ENCODE measurements around the gene NME2. TPM values are rescaled to one million over a fixed set of nuclear protein-coding genes. Genes with fewer than 3 reads are reported as not detected.

NME2 gene
- total and polyA plus RNA-seq, 4 donors = 170 to 310 (median 192) TPM

DNA sequence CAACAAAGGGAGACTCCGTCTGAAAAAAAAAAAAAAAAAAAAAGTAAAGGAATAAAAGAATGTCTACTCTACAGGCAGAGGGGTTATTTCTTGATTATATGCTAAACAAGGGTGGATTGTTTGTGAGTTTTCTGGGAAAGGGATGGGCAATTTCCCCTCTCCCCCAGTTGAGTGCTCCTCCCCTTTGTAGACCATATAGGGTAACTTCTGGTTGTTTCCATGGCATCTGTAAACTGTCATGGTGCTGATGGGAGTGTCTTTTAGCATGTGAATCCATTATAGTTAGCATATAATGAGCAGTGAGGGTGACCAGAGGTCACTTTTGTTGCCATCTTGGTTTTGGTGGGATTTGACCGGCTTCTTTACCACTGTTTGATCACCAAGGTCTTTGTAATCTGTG, 17.0 kb upstream of the NME2 start:
- TF ChIP-seq FOXA2 (IDR thresholded peaks at IDR 0.05) = no peak
- TF ChIP-seq NR2F2 (IDR thresholded peaks at IDR 0.05) = no peak
- TF ChIP-seq, protein P1, sequence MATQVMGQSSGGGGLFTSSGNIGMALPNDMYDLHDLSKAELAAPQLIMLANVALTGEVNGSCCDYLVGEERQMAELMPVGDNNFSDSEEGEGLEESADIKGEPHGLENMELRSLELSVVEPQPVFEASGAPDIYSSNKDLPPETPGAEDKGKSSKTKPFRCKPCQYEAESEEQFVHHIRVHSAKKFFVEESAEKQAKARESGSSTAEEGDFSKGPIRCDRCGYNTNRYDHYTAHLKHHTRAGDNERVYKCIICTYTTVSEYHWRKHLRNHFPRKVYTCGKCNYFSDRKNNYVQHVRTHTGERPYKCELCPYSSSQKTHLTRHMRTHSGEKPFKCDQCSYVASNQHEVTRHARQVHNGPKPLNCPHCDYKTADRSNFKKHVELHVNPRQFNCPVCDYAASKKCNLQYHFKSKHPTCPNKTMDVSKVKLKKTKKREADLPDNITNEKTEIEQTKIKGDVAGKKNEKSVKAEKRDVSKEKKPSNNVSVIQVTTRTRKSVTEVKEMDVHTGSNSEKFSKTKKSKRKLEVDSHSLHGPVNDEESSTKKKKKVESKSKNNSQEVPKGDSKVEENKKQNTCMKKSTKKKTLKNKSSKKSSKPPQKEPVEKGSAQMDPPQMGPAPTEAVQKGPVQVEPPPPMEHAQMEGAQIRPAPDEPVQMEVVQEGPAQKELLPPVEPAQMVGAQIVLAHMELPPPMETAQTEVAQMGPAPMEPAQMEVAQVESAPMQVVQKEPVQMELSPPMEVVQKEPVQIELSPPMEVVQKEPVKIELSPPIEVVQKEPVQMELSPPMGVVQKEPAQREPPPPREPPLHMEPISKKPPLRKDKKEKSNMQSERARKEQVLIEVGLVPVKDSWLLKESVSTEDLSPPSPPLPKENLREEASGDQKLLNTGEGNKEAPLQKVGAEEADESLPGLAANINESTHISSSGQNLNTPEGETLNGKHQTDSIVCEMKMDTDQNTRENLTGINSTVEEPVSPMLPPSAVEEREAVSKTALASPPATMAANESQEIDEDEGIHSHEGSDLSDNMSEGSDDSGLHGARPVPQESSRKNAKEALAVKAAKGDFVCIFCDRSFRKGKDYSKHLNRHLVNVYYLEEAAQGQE (IDR thresholded peaks at IDR 0.05) = no peak
- Histone ChIP-seq H3K9ac (ENCODE audit: low read depth in 1 of 2, low read length in 2 of 2) (no peak overlapping the region), H3K27ac (ENCODE audit: low read depth in 1 of 2, low read length in 2 of 2) (no peak overlapping the region), H3K36me3 (ENCODE audit: control insufficient read depth in 4 of 4, insufficient read depth in 3 of 4, low read depth in 1 of 4, low read length in 3 of 4) (no peaks in the 10 kb centered on the region), H3K4me3 (ENCODE audit: low read depth in 1 of 3, low read length in 3 of 3) (no peak overlapping the region), H3K4me1 (ENCODE audit: control insufficient read depth in 4 of 4, insufficient read depth in 4 of 4, low read length in 3 of 4) (peaks cover 2 to 25% (median 8%) of the 10 kb centered on the region in 4 donors), H3K9me3 (ENCODE audit: control insufficient read depth in 4 of 4, low read length in 3 of 4) (no peaks in the 10 kb centered on the region), H3K27me3 (ENCODE audit: control insufficient read depth in 4 of 4, insufficient read depth in 4 of 4, low read length in 3 of 4) (no peaks in the 10 kb centered on the region)
- no peak for DNase-seq (ENCODE audit: low spot score)
- WGBS = 94% methylated on average over 2 of the region's 2 CpGs

DNA sequence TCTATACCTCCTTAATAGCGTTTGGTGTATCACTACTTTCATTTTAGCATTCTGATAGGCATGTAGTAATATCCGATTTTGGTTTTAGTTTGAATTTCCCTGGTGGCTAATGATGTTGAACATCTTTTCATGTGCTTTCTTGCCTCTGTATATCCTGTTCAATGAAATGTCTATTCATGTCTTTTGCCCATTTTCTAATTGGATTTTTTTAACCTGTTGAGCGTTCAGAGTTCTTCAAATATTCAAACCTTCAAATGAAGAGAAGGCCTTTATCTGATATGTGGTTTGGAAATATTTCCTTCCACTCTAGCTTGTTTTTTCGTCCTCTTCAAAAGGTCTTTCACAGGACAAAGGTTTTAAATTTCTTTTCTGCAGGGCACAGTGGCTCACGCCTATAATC, 15.3 kb upstream of the NME2 start:
- WGBS = 88% methylated on average over 5 of the region's 5 CpGs
- Histone ChIP-seq H3K4me3 (ENCODE audit: low read depth in 1 of 3, low read length in 3 of 3) (no peak overlapping the region), H3K27me3 (ENCODE audit: control insufficient read depth in 4 of 4, insufficient read depth in 4 of 4, low read length in 3 of 4) (no peaks in the 10 kb centered on the region), H3K4me1 (ENCODE audit: control insufficient read depth in 4 of 4, insufficient read depth in 4 of 4, low read length in 3 of 4) (peaks cover 0 to 25% (median 12%) of the 10 kb centered on the region in 4 donors), H3K36me3 (ENCODE audit: control insufficient read depth in 4 of 4, insufficient read depth in 3 of 4, low read depth in 1 of 4, low read length in 3 of 4) (no peaks in the 10 kb centered on the region), H3K27ac (ENCODE audit: low read depth in 1 of 2, low read length in 2 of 2) (no peak overlapping the region), H3K9ac (ENCODE audit: low read depth in 1 of 2, low read length in 2 of 2) (no peak overlapping the region), H3K9me3 (ENCODE audit: control insufficient read depth in 4 of 4, low read length in 3 of 4) (no peaks in the 10 kb centered on the region)
- TF ChIP-seq HNF4A (conservative IDR thresholded peaks at IDR 0.05) = no peak
- TF ChIP-seq, protein P2, sequence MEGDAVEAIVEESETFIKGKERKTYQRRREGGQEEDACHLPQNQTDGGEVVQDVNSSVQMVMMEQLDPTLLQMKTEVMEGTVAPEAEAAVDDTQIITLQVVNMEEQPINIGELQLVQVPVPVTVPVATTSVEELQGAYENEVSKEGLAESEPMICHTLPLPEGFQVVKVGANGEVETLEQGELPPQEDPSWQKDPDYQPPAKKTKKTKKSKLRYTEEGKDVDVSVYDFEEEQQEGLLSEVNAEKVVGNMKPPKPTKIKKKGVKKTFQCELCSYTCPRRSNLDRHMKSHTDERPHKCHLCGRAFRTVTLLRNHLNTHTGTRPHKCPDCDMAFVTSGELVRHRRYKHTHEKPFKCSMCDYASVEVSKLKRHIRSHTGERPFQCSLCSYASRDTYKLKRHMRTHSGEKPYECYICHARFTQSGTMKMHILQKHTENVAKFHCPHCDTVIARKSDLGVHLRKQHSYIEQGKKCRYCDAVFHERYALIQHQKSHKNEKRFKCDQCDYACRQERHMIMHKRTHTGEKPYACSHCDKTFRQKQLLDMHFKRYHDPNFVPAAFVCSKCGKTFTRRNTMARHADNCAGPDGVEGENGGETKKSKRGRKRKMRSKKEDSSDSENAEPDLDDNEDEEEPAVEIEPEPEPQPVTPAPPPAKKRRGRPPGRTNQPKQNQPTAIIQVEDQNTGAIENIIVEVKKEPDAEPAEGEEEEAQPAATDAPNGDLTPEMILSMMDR (IDR thresholded peaks at IDR 0.05; ENCODE audit: low read depth, low read length, missing input control) = no peak
- TF ChIP-seq JUND (IDR thresholded peaks at IDR 0.05) = no peak
- TF ChIP-seq FOXA2 (IDR thresholded peaks at IDR 0.05) = no peak
- TF ChIP-seq, protein P3, sequence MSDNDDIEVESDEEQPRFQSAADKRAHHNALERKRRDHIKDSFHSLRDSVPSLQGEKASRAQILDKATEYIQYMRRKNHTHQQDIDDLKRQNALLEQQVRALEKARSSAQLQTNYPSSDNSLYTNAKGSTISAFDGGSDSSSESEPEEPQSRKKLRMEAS (IDR thresholded peaks at IDR 0.05) = no peak
- no peak for TF ChIP-seq HNF4G (IDR thresholded peaks at IDR 0.05)
- TF ChIP-seq, protein P1 (IDR thresholded peaks at IDR 0.05) = no peak
- TF ChIP-seq EGR1 (IDR thresholded peaks at IDR 0.05; ENCODE audit: low read depth in 2 of 2) = no peak
- TF ChIP-seq TAF1 (conservative IDR thresholded peaks at IDR 0.05) = no peak
- no peak for TF ChIP-seq NR2F2 (IDR thresholded peaks at IDR 0.05)
- TF ChIP-seq SP1 (IDR thresholded peaks at IDR 0.05) = no peak
- no peak for TF ChIP-seq RAD21 (IDR thresholded peaks at IDR 0.05)
- no peak for DNase-seq (ENCODE audit: low spot score)
